ENCODE measurements around the gene AGO3.

AGO3 gene

GRCh38 chr1:35894656-35895055, 36.2 kb upstream of the AGO3 start:
- Mint-ChIP-seq H3K9me3 (no peaks in the 10 kb centered on the region), H3K27ac (peak overlapping the region; percentile 97), H3K27me3 (no peaks in the 10 kb centered on the region), H3K36me3 (peaks cover 16% of the 10 kb centered on the region), H3K4me3 (no peak overlapping the region), H3K4me1 (peaks cover 14% of the 10 kb centered on the region)
- ATAC-seq (ENCODE audit: low read depth) (no peak), DNase-seq (ENCODE audit: low spot score in 2 of 2) (no peak)

- DNase-seq (ENCODE audit: low spot score in 2 of 2) (no peak), ATAC-seq (ENCODE audit: low read depth) (no peak)
- H3K27ac Mint-ChIP-seq: no peak overlapping the region
- no peaks in the 10 kb centered on the region for H3K27me3 Mint-ChIP-seq
- H3K4me1 Mint-ChIP-seq: peaks cover 1% of the 10 kb centered on the region
- peaks cover 24% of the 10 kb centered on the region for H3K36me3 Mint-ChIP-seq
- no peaks in the 10 kb centered on the region for H3K9me3 Mint-ChIP-seq
- no peak overlapping the region for H3K4me3 Mint-ChIP-seq
Measured at GRCh38 chr1:35899941-35900340, 31.0 kb upstream of the AGO3 start.

- Mint-ChIP-seq H3K4me3 (no peak overlapping the region), H3K9me3 (no peaks in the 10 kb centered on the region), H3K36me3 (peaks cover 24% of the 10 kb centered on the region), H3K27me3 (no peaks in the 10 kb centered on the region), H3K27ac (no peak overlapping the region), H3K4me1 (no peaks in the 10 kb centered on the region)
- no peak for ATAC-seq (ENCODE audit: low read depth)
- no peak for DNase-seq (ENCODE audit: low spot score in 2 of 2)
Measured at GRCh38 chr1:35901235-35901634, 29.7 kb upstream of the AGO3 start.

- ATAC-seq (ENCODE audit: low read depth): no peak
- H3K27ac Mint-ChIP-seq: no peak overlapping the region
- no peaks in the 10 kb centered on the region for H3K27me3 Mint-ChIP-seq
- DNase-seq (ENCODE audit: low spot score in 2 of 2): no peak
- H3K4me3 Mint-ChIP-seq: no peak overlapping the region
- H3K9me3 Mint-ChIP-seq: no peaks in the 10 kb centered on the region
- no peaks in the 10 kb centered on the region for H3K4me1 Mint-ChIP-seq
- H3K36me3 Mint-ChIP-seq: peaks cover 22% of the 10 kb centered on the region
Measured at GRCh38 chr1:35902671-35903070, 28.2 kb upstream of the AGO3 start.

GRCh38 chr1:35914717-35915116, 16.2 kb upstream of the AGO3 start:
- Mint-ChIP-seq H3K27me3 (no peaks in the 10 kb centered on the region), H3K27ac (no peak overlapping the region), H3K36me3 (peaks cover 51% of the 10 kb centered on the region)

GRCh38 chr1:35915693-35916092, 15.2 kb upstream of the AGO3 start:
- Mint-ChIP-seq H3K9me3 (no peaks in the 10 kb centered on the region), H3K27me3 (no peaks in the 10 kb centered on the region), H3K27ac (no peak overlapping the region), H3K4me3 (no peak overlapping the region), H3K4me1 (no peaks in the 10 kb centered on the region), H3K36me3 (peaks cover 50% of the 10 kb centered on the region)
- ATAC-seq (ENCODE audit: low read depth): no peak
- DNase-seq (ENCODE audit: low spot score in 2 of 2): no peak

More at GRCh38 chr1:35914717-35915116, 16.2 kb upstream of the AGO3 start:
- Mint-ChIP-seq H3K9me3 (no peaks in the 10 kb centered on the region), H3K4me1 (no peaks in the 10 kb centered on the region), H3K4me3 (no peak overlapping the region)
- no peak for ATAC-seq (ENCODE audit: low read depth)
- DNase-seq (ENCODE audit: low spot score in 2 of 2): no peak

GRCh38 chr1:35923791-35924221, 7.1 kb upstream of the AGO3 start:
- ATAC-seq (ENCODE audit: low read depth) (no peak), DNase-seq (ENCODE audit: low spot score in 2 of 2) (no peak)
- Mint-ChIP-seq H3K9me3 (no peaks in the 10 kb centered on the region), H3K4me3 (no peak overlapping the region), H3K36me3 (peaks cover 11% of the 10 kb centered on the region), H3K4me1 (peaks cover 10% of the 10 kb centered on the region), H3K27me3 (no peaks in the 10 kb centered on the region), H3K27ac (no peak overlapping the region)

GRCh38 chr1:35924838-35925237, 6.1 kb upstream of the AGO3 start:
- H3K36me3 Mint-ChIP-seq: peaks cover 8% of the 10 kb centered on the region
- peak overlapping the region; percentile 56 for H3K27ac Mint-ChIP-seq
- H3K27me3 Mint-ChIP-seq: no peaks in the 10 kb centered on the region
- no peak overlapping the region for H3K4me3 Mint-ChIP-seq
- no peaks in the 10 kb centered on the region for H3K9me3 Mint-ChIP-seq
- no peak for DNase-seq (ENCODE audit: low spot score in 2 of 2)
- peak; percentile 59 for ATAC-seq (ENCODE audit: low read depth)
- peaks cover 10% of the 10 kb centered on the region for H3K4me1 Mint-ChIP-seq

GRCh38 chr1:35925741-35926140, 5.2 kb upstream of the AGO3 start:
- no peak overlapping the region for H3K27ac Mint-ChIP-seq
- ATAC-seq (ENCODE audit: low read depth) (no peak), DNase-seq (ENCODE audit: low spot score in 2 of 2) (no peak)
- H3K9me3 Mint-ChIP-seq: no peaks in the 10 kb centered on the region
- H3K4me3 Mint-ChIP-seq: no peak overlapping the region
- peaks cover 13% of the 10 kb centered on the region for H3K4me1 Mint-ChIP-seq
- H3K27me3 Mint-ChIP-seq: no peaks in the 10 kb centered on the region
- peaks cover 5% of the 10 kb centered on the region for H3K36me3 Mint-ChIP-seq

- Mint-ChIP-seq H3K27ac (no peak overlapping the region), H3K4me1 (peaks cover 17% of the 10 kb centered on the region), H3K36me3 (peaks cover under 1% of the 10 kb centered on the region), H3K4me3 (no peak overlapping the region), H3K9me3 (no peaks in the 10 kb centered on the region), H3K27me3 (no peaks in the 10 kb centered on the region)
- ATAC-seq (ENCODE audit: low read depth) (no peak), DNase-seq (ENCODE audit: low spot score in 2 of 2) (no peak)
Measured at GRCh38 chr1:35927472-35927871, 3.4 kb upstream of the AGO3 start.

- Mint-ChIP-seq H3K4me3 (peak overlapping the region; percentile 86), H3K27ac (peak overlapping the region; percentile 95), H3K27me3 (no peaks in the 10 kb centered on the region), H3K4me1 (peaks cover 10% of the 10 kb centered on the region), H3K36me3 (no peaks in the 10 kb centered on the region), H3K9me3 (no peaks in the 10 kb centered on the region)
- peak; percentile 6 for ATAC-seq (ENCODE audit: low read depth)
- DNase-seq (ENCODE audit: low spot score in 2 of 2): peak; percentile 12 to 16
Measured at GRCh38 chr1:35929730-35930592, 944 bp upstream of the AGO3 start.

- Mint-ChIP-seq H3K27ac (peak overlapping the region; percentile 95), H3K36me3 (no peaks in the 10 kb centered on the region), H3K27me3 (no peaks in the 10 kb centered on the region), H3K4me1 (peaks cover 9% of the 10 kb centered on the region), H3K9me3 (no peaks in the 10 kb centered on the region), H3K4me3 (peak overlapping the region; percentile 90)
- ATAC-seq (ENCODE audit: low read depth) (peak; percentile 19), DNase-seq (ENCODE audit: low spot score in 2 of 2) (no peak)
Measured at GRCh38 chr1:35931446-35932157, 697 bp downstream of the AGO3 start.

GRCh38 chr1:35932158-35932636, 1.3 kb downstream of the AGO3 start:
- no peaks in the 10 kb centered on the region for H3K36me3 Mint-ChIP-seq
- peak overlapping the region; percentile 90 for H3K4me3 Mint-ChIP-seq
- DNase-seq (ENCODE audit: low spot score in 2 of 2) (no peak), ATAC-seq (ENCODE audit: low read depth) (no peak)
- H3K4me1 Mint-ChIP-seq: peaks cover 9% of the 10 kb centered on the region
- no peak overlapping the region for H3K27ac Mint-ChIP-seq
- no peaks in the 10 kb centered on the region for H3K27me3 Mint-ChIP-seq
- no peaks in the 10 kb centered on the region for H3K9me3 Mint-ChIP-seq

GRCh38 chr1:35932941-35933340, 2.0 kb downstream of the AGO3 start:
- Mint-ChIP-seq H3K9me3 (no peaks in the 10 kb centered on the region), H3K27ac (no peak overlapping the region), H3K4me3 (peak overlapping the region; percentile 11), H3K27me3 (no peaks in the 10 kb centered on the region), H3K4me1 (peaks cover 9% of the 10 kb centered on the region), H3K36me3 (no peaks in the 10 kb centered on the region)
- ATAC-seq (ENCODE audit: low read depth) (no peak), DNase-seq (ENCODE audit: low spot score in 2 of 2) (no peak)
